T-cell (primary cell): ENCODE measurements around the gene SMIM7. TPM values are rescaled to one million over a fixed set of nuclear protein-coding genes. Genes with fewer than 3 reads are reported as not detected.

Experiments used
- ATAC-seq, 4 experiments: fragments of 200-7000 bp in 3 of 4; fragments of 150-1000 bp in 1 of 4; cut with Tn5 transposase; replicated peaks in 1 of 4; 1 replicate in 3 of 4; 2 replicates in 1 of 4; pipeline ENCODE4 v1.10.0; 2021; ENCODE audit warnings: moderate library complexity in 3 of 4, mild to moderate bottlenecking in 2 of 4, moderate number of reproducible peaks in 1 of 4
- CTCF ChIA-PET, 2 donors: fragments of 300-600 bp; sonication (Branson Sonifier 250); formaldehyde crosslinking; loops; one replicate each; lab custom pipeline; 2022; ENCODE audit warnings: antibody characterized with exemption in 2 of 2; lab: Charles Lee
- POLR2A ChIA-PET, 2 donors: fragments of 300-600 bp; sonication (Branson Sonifier 250); formaldehyde crosslinking; loops; one replicate each; lab custom pipeline; 2022; ENCODE audit warnings: antibody characterized with exemption in 2 of 2; lab: Charles Lee
- DNase-seq, 35 experiments: peaks; one replicate each; pipeline versions ENCODE4 v3.0.0 to v3.0.0-alpha.2; 2013 to 2023
- H3K27ac ChIP-seq: one replicate; pipeline ENCODE4 v1.5.1; 2013; ENCODE audit warnings: low read length
- H3K27me3 ChIP-seq, 2 experiments: replicated peaks in 1 of 2; 1 replicate in 1 of 2; 2 replicates in 1 of 2; pipeline versions ENCODE4 v1.6.1 to v1.7.0; 2013; ENCODE audit warnings: low read length in 1 of 2, mixed read lengths in 1 of 2; ENCODE audit not compliant: control insufficient read depth in 2 of 2, insufficient read depth in 2 of 2; ENCODE audit errors: extremely low read depth in 1 of 2
- H3K36me3 ChIP-seq, 2 donors: 1 replicate in 1 of 2; 2 replicates in 1 of 2; pipeline versions ENCODE4 v1.6.1 to v1.7.0; 2013; ENCODE audit warnings: low read length in 1 of 2; ENCODE audit not compliant: control insufficient read depth in 2 of 2, insufficient read depth in 1 of 2; ENCODE audit errors: extremely low read depth in 1 of 2
- H3K4me1 ChIP-seq, 2 experiments: 1 replicate in 1 of 2; 2 replicates in 1 of 2; pipeline versions ENCODE4 v1.6.1 to v1.7.0; 2013; ENCODE audit warnings: low read length in 2 of 2, mixed read lengths in 1 of 2; ENCODE audit not compliant: insufficient read depth in 2 of 2, control insufficient read depth in 1 of 2; ENCODE audit errors: extremely low read depth in 1 of 2
- H3K4me3 ChIP-seq, 2 donors: 1 replicate in 1 of 2; 2 replicates in 1 of 2; pipeline versions ENCODE4 v1.5.1 to v1.7.0; 2013; ENCODE audit warnings: mild to moderate bottlenecking in 2 of 2, low read length in 1 of 2, moderate library complexity in 1 of 2; ENCODE audit not compliant: control insufficient read depth in 1 of 2; ENCODE audit errors: extremely low read depth in 1 of 2
- H3K9me3 ChIP-seq: 2 replicates; pipeline ENCODE4 v1.7.0; 2013
- H3K27ac Mint-ChIP-seq, 2 donors: one replicate each; pipeline ENCODE4 v1.8.0; 2020 to 2021; ENCODE audit warnings: mild to moderate bottlenecking in 2 of 2, mixed read lengths in 2 of 2
- H3K27me3 Mint-ChIP-seq, 2 donors: one replicate each; pipeline ENCODE4 v1.8.0; 2021 to 2022; ENCODE audit warnings: mixed read lengths in 2 of 2
- H3K36me3 Mint-ChIP-seq: one replicate; pipeline ENCODE4 v1.8.0; 2021; ENCODE audit warnings: mixed read lengths
- H3K4me1 Mint-ChIP-seq, 3 donors: one replicate each; pipeline ENCODE4 v1.8.0; 2020 to 2022; ENCODE audit warnings: mixed read lengths in 3 of 3, mild to moderate bottlenecking in 1 of 3
- H3K4me3 Mint-ChIP-seq, 3 donors: one replicate each; pipeline ENCODE4 v1.8.0; 2020 to 2022; ENCODE audit warnings: mild to moderate bottlenecking in 3 of 3, mixed read lengths in 3 of 3, moderate library complexity in 3 of 3
- H3K9me3 Mint-ChIP-seq, 3 donors: one replicate each; pipeline ENCODE4 v1.8.0; 2020 to 2022; ENCODE audit warnings: mixed read lengths in 3 of 3
- WGBS: methylation state at CpG from one replicate; pipeline ENCODE4 v1.1.5; 2013; ENCODE audit warnings: missing lambda C conversion rate; ENCODE audit not compliant: insufficient coverage; 5-methylcytosine and 5-hydroxymethylcytosine counted together
- total RNA-seq, 35 experiments: library from RNA in 6 of 35; stranded (reverse) in 6 of 35; fragments of 120-200 nt in 1 of 35; gene quantifications; one replicate each; pipeline versions ENCODE4 v1.2.1 to v1.2.4 and lab custom pipeline; 2013 to 2026

Gene SMIM7
- total RNA-seq, 5 donors from 2014 or later (not counting 1 experiment from before 2014, with no cell fraction given) = 56.7 to 77.6 (median 73.1) TPM

DNA sequence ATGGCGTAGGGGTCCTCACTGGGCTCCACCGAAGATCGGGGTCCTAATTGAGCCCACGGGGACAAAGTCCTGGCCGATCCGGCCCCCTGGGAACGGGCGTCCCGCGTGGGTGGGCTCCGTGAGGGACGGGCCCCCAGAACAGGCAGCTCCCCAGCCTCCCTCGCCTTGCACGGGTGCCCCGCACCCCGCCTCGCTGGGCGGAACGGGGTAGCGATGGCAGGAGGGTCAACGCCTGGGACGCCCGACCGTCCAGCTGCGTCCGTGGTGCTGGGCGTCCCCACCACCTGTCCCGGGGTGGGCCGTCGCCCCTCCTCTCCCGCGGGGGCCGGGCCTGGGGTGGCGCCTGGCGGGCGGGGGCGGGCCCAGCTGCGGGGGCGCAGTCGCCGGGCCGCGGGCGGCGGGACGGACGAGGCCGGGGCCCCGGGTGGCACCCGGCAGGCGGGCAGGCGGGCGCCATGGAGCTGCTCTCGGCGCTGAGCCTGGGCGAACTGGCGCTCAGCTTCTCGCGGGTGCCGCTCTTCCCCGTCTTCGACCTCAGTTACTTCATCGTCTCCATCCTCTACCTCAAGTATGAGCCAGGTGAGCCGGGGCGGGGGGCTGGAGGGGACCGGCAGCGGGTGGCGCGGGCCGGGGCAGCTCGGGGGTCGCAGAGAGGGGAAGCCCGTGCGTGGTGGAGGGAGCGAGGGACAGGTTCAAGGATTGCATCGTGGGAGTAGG is 977 bp upstream of the SMIM7 start, which contains the start of gene TMEM38A:
Gene TMEM38A (plus strand): TSS at position 377 of the 717 bp plus-strand sequence. CDS start 79 bp downstream, at position 456.
- Mint-ChIP-seq H3K27me3 (no peaks in the 10 kb centered on the region), H3K36me3 (peaks cover 17% of the 10 kb centered on the region), H3K9me3 (no peaks in the 10 kb centered on the region), H3K4me3 (peak within 1 kb of the TSS; percentile 93 to 98 (median 93)), H3K4me1 (peaks cover 28 to 50% (median 43%) of the 10 kb centered on the region in 3 donors), H3K27ac (peak within 1 kb of the TSS; percentile 94 to 100)
- ChIA-PET POLR2A (interaction anchor here in 1 of 2 donors (0.7 to 1.1 kb wide), 2 partner anchors 95 to 1198 kb away, joined by 5 to 7 read pairs; no protein-coding TSS in a partner anchor), CTCF (interaction anchor here in 1 of 2 donors (0.7 to 1.1 kb wide), 3 partner anchors 8 to 165 kb away, joined by 3 to 4 read pairs (median 3); partner anchors contain the start of genes C19orf44 and CALR3)
- Histone ChIP-seq H3K36me3 (peaks cover 11 to 27% of the 10 kb centered on the region in 2 donors), H3K4me1 (peaks cover 7 to 48% of the 10 kb centered on the region in 2 experiments), H3K9me3 (no peaks in the 10 kb centered on the region), H3K4me3 (peak within 1 kb of the TSS; percentile 91 to 98), H3K27ac (peak within 1 kb of the TSS; percentile 74), H3K27me3 (peaks cover 0 to 7% of the 10 kb centered on the region in 2 experiments)
- ATAC-seq (peak in 2 of 4 experiments; percentile 10 to 12), DNase-seq (peak in 26 of 35 experiments; percentile 0 to 61 (median 16))
- WGBS = under 1% methylated on average over 64 of the region's 76 CpGs

DNA sequence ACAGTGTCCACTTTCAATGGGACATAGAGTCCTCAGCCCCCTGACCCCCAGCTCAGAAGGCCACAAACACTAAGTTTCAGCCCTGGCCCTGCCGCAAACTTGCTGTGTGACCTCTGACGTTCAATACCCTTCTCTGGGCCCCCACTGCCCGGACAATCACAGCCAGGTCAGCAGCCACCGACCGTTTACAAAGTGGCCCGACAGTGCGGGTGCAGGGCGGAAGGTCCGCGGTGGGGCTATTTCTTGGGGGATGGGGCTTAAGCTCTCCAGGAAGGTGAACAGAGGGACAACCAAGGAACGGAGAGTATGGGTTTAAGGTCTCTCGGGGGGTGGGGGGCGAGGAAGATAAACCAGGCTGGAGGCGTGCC is 496 bp downstream of the SMIM7 start:
- DNase-seq = peak in 2 of 35 experiments; percentile 5 to 13
- H3K4me3 Mint-ChIP-seq = peak overlapping the region; percentile 93 to 98 (median 93)
- peak overlapping the region; percentile 91 to 98 for H3K4me3 ChIP-seq
- no peaks in the 10 kb centered on the region for H3K9me3 Mint-ChIP-seq
- H3K27me3 Mint-ChIP-seq = no peaks in the 10 kb centered on the region
- peaks cover 15 to 39% of the 10 kb centered on the region in 2 donors for H3K36me3 ChIP-seq
- H3K4me1 Mint-ChIP-seq = peaks cover 28 to 55% (median 44%) of the 10 kb centered on the region in 3 donors
- WGBS = 5% methylated on average over 11 of the region's 14 CpGs
- H3K27ac ChIP-seq = peak overlapping the region; percentile 74
- no peaks in the 10 kb centered on the region for H3K9me3 ChIP-seq
- POLR2A ChIA-PET = interaction anchor here (0.5 to 1.0 kb wide), 4 partner anchors 75 to 1533 kb away, joined by 3 to 12 read pairs (median 6); partner anchors contain the start of genes C19orf44 (in 1 of the 2) and CALR3 (in 1 of the 2)
- H3K27ac Mint-ChIP-seq = peak overlapping the region; percentile 94 to 100
- peaks cover 7 to 48% of the 10 kb centered on the region in 2 experiments for H3K4me1 ChIP-seq
- CTCF ChIA-PET = interaction anchor here in 1 of 2 donors (0.6 to 0.8 kb wide), 3 partner anchors 13 to 589 kb away, joined by 3 to 6 read pairs (median 4); no protein-coding TSS in a partner anchor
- peaks cover 23% of the 10 kb centered on the region for H3K36me3 Mint-ChIP-seq
- peaks cover 0 to 7% of the 10 kb centered on the region in 2 experiments for H3K27me3 ChIP-seq
- no peak for ATAC-seq

DNA sequence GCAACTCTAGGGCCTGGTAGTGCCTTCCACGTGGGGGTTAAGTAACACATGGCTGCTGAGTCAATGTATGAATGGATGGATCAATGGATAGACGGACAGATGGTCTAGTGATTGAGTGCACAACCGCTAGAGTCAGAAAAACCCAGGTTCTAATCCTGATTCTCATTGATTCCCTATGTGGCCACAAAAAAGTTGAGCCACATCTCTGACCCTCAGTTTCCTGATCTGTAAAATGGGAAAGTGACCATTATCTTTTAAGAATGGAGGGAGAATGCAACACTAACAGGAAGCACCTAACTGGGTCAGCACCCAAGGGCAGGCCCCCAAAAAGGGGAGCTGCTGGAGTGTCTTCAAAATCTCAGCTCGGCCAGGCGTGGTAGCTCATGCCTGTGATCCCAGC is 2.6 kb downstream of the SMIM7 start:
- peaks cover 0 to 7% of the 10 kb centered on the region in 2 experiments for H3K27me3 ChIP-seq
- H3K36me3 Mint-ChIP-seq = peaks cover 37% of the 10 kb centered on the region
- H3K4me1 ChIP-seq = peaks cover 7 to 42% of the 10 kb centered on the region in 2 experiments
- DNase-seq (no peak), ATAC-seq (no peak)
- H3K9me3 ChIP-seq = no peaks in the 10 kb centered on the region
- H3K4me1 Mint-ChIP-seq = peaks cover 22 to 53% (median 44%) of the 10 kb centered on the region in 3 donors
- peak overlapping the region in 1 of 3 donors; percentile 40 for H3K4me3 Mint-ChIP-seq
- no peaks in the 10 kb centered on the region for H3K9me3 Mint-ChIP-seq
- ChIA-PET POLR2A (no interaction called here), CTCF (no interaction called here)
- no CpG with 5 or more reads among the region's 5 CpGs for WGBS
- no peak overlapping the region for H3K4me3 ChIP-seq
- H3K27ac ChIP-seq = no peak overlapping the region
- no peak overlapping the region for H3K27ac Mint-ChIP-seq
- H3K36me3 ChIP-seq = peaks cover 20 to 59% of the 10 kb centered on the region in 2 donors
- H3K27me3 Mint-ChIP-seq = no peaks in the 10 kb centered on the region

DNA sequence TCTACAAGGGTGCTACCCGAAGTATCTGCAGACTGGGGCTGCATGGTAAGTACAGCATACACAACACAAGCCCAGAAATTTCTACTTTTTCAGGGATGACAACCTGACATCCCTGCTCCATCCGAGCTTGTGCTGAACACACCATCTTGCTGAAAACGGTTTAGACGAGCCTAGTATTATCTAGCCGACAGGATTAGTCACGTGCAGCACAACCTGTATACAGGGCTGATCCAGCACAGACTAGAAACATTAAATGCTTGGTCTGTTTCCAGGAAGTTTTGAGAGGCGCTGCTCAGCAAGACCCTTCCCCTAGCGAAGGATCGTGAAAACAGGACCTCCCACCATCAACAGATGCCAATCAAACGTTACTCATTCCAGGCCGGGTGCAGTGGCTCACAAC is 4.2 kb downstream of the SMIM7 start:
- H3K4me1 Mint-ChIP-seq = peaks cover 27 to 44% (median 39%) of the 10 kb centered on the region in 3 donors
- ChIA-PET CTCF (no interaction called here), POLR2A (interaction anchor here in 1 of 2 donors (0.6 to 0.7 kb wide), 2 partner anchors 212 to 733 kb away, joined by 3 to 9 read pairs; no protein-coding TSS in a partner anchor)
- Histone ChIP-seq H3K27ac (no peak overlapping the region), H3K4me3 (no peak overlapping the region), H3K36me3 (peaks cover 24 to 75% of the 10 kb centered on the region in 2 donors), H3K27me3 (no peaks in the 10 kb centered on the region), H3K4me1 (peaks cover 7 to 34% of the 10 kb centered on the region in 2 experiments), H3K9me3 (no peaks in the 10 kb centered on the region)
- WGBS = 93% methylated on average over 11 of the region's 11 CpGs
- H3K4me3 Mint-ChIP-seq = no peak overlapping the region
- H3K27ac Mint-ChIP-seq = no peak overlapping the region
- peaks cover 52% of the 10 kb centered on the region for H3K36me3 Mint-ChIP-seq
- DNase-seq = no peak
- no peak for ATAC-seq
- H3K9me3 Mint-ChIP-seq = no peaks in the 10 kb centered on the region
- no peaks in the 10 kb centered on the region for H3K27me3 Mint-ChIP-seq

DNA sequence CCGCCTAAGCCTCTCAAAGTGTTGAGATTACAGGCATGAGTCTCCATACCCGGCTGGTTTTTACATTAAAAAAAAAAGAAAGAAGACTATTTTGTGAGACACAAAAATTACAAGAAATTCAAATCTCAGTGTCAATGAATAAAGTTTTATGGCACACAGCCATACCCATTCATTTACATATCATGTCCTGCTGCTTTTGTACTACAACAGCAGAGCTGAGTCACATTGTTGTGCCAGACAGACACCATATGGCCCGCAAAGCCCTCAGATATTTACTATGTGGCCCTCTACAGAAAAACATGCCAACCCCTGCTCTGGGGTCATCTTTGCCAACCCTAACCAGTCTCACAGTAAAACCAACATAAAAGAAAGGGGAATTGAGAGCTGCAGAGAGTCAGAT is 5.3 kb downstream of the SMIM7 start:
- Mint-ChIP-seq H3K9me3 (no peaks in the 10 kb centered on the region), H3K36me3 (peaks cover 56% of the 10 kb centered on the region), H3K4me3 (no peak overlapping the region), H3K27me3 (no peaks in the 10 kb centered on the region), H3K27ac (no peak overlapping the region), H3K4me1 (peaks cover 35 to 47% (median 40%) of the 10 kb centered on the region in 3 donors)
- H3K9me3 ChIP-seq = no peaks in the 10 kb centered on the region
- H3K27me3 ChIP-seq = no peaks in the 10 kb centered on the region
- ChIA-PET CTCF (no interaction called here), POLR2A (no interaction called here)
- DNase-seq (no peak), ATAC-seq (no peak)
- H3K4me3 ChIP-seq = no peak overlapping the region
- H3K27ac ChIP-seq = no peak overlapping the region
- H3K4me1 ChIP-seq = peaks cover 7 to 27% of the 10 kb centered on the region in 2 experiments
- WGBS = 100% methylated on average over 1 of the region's 3 CpGs
- H3K36me3 ChIP-seq = peaks cover 24 to 83% of the 10 kb centered on the region in 2 donors

DNA sequence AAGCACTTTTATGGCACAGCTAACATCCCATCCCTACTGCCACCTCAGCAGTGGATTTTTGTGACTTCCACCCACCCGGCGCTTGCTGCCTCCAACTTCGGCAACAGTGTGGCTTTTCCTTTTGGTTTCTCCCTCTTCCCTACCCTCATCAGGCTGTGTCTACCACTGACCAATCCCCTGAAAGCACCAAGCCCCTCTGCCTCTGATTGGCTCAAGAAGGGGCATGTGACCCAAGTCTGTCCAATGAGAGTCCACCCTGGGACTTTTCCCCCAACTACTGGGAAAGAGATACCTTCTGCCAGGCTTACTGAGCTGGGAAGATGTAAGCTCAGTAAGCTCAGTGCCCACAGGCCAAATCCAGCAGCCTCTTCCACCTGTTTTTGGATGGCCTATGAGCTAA is 5.8 kb downstream of the SMIM7 start:
- Mint-ChIP-seq H3K27ac (no peak overlapping the region), H3K9me3 (no peaks in the 10 kb centered on the region), H3K4me3 (no peak overlapping the region), H3K27me3 (no peaks in the 10 kb centered on the region), H3K36me3 (peaks cover 56% of the 10 kb centered on the region), H3K4me1 (peaks cover 37 to 45% (median 38%) of the 10 kb centered on the region in 3 donors)
- DNase-seq = no peak
- H3K4me3 ChIP-seq = no peak overlapping the region
- H3K9me3 ChIP-seq = no peaks in the 10 kb centered on the region
- 100% methylated on average over 3 of the region's 3 CpGs for WGBS
- peak in 1 of 4 experiments; percentile 39 for ATAC-seq
- H3K27ac ChIP-seq = no peak overlapping the region
- POLR2A ChIA-PET = no interaction called here
- H3K27me3 ChIP-seq = no peaks in the 10 kb centered on the region
- CTCF ChIA-PET = no interaction called here
- H3K4me1 ChIP-seq = peaks cover 7 to 23% of the 10 kb centered on the region in 2 experiments
- H3K36me3 ChIP-seq = peaks cover 25 to 84% of the 10 kb centered on the region in 2 donors
